GM12875 (cell line): ENCODE results near the gene NYNRIN.

ENCODE experiments used
- H3K4me3 ChIP-seq: one replicate; pipeline ENCODE4 v1.5.1; 2011; ENCODE audit warnings: low read depth, low read length, control low read depth
- CTCF ChIP-seq: IDR thresholded peaks from 2 replicates; pipeline ENCODE4 v1.5.1; 2011; ENCODE audit warnings: low read depth, mild to moderate bottlenecking, control low read depth, inconsistent platforms, low read length, moderate library complexity, borderline replicate concordance; ENCODE audit not compliant: insufficient read depth

NYNRIN gene

GRCh38 chr14:24431569-24432258 is 32.9 kb downstream of the NYNRIN start:
- TF ChIP-seq CTCF = peak; percentile 98
- H3K4me3 ChIP-seq = peak overlapping the region; percentile 69

GRCh38 chr14:24432259-24433131 is 33.7 kb downstream of the NYNRIN start:
- no peak overlapping the region for H3K4me3 ChIP-seq
- no peak for TF ChIP-seq CTCF

- TF ChIP-seq CTCF = no peak
- no peak overlapping the region for H3K4me3 ChIP-seq
Measured at GRCh38 chr14:24434036-24434435, 35.2 kb downstream of the NYNRIN start.

DNA sequence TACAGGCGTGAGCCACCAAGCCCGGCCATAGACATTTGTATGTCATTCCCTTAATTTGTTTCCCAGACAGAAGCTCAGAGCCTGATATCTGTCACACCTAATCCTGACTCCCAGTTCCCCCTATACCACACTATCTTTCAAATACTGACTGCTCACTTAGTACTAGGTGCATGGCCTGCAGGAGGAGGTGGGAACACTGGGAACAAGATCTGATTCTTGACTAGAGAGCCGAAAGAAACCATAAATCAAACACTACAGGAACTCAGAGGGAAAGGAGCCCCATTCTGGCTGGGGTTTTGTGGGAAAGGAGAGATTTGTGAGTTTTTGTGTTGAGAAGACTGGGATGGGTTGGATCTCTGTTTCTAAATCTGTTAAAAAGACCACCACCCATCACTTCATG is 35.9 kb downstream of the NYNRIN start:
- H3K4me3 ChIP-seq = no peak overlapping the region
- no peak for TF ChIP-seq CTCF

GRCh38 chr14:24435192-24435810 is 36.5 kb downstream of the NYNRIN start:
- TF ChIP-seq CTCF = no peak

DNA sequence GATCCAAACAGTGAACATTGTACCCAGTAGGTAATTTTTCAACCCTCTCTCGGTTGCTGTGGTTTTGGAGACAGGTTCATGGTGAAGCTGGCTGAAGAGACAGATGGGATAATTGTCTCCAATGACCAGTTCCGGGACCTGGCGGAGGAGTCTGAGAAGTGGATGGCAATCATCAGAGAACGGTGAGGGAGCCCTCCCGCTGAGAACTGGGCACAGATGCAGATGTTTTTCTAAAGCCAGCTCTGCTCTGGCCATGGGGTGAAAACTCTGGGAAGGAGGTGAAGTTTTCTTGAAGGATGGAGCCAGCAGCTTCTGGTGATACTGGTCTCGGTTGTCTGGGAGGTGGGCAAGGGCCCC is 37.2 kb downstream of the NYNRIN start:
- no peak overlapping the region for H3K4me3 ChIP-seq
- TF ChIP-seq CTCF = no peak

More at GRCh38 chr14:24435192-24435810, 36.5 kb downstream of the NYNRIN start:
- no peak overlapping the region for H3K4me3 ChIP-seq
